B cell (primary cell): Measurements from ENCODE around the gene NUS1.

ENCODE experiments used
- EZH2 ChIP-seq: IDR thresholded peaks from 2 replicates; pipeline ENCODE4 v1.6.1; 2012; ENCODE audit warnings: borderline replicate concordance, low read depth, mild to moderate bottlenecking, moderate library complexity, low read length; ENCODE audit not compliant: insufficient read depth, poor library complexity, severe bottlenecking
- TF ChIP-seq, protein P1 (sequence below): fragments of 200-600 bp; IDR thresholded peaks from one replicate; pipeline ENCODE4 v1.8.0; 2022; ENCODE audit warnings: antibody characterized with exemption, mild to moderate bottlenecking

DNA sequence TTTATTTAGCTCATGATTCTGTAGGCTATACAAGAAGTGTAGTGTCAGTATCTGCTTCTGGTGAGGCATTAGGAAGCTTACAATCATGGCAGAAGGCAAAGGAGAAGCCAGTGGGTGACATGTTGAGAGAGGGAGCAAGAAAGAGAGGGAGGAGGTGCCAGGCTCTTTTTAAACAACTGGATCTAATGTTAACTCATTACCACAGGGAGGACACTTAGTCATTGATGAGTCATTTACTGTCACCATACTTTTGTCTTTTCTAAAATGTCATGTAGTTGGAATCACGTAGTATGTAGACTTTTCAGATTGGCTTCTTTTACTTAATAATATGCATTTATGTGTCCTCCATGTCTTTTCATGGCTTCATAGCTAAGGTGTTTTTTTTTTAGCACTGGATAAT, 58.1 kb downstream of the NUS1 start:
- TF ChIP-seq, protein P1, sequence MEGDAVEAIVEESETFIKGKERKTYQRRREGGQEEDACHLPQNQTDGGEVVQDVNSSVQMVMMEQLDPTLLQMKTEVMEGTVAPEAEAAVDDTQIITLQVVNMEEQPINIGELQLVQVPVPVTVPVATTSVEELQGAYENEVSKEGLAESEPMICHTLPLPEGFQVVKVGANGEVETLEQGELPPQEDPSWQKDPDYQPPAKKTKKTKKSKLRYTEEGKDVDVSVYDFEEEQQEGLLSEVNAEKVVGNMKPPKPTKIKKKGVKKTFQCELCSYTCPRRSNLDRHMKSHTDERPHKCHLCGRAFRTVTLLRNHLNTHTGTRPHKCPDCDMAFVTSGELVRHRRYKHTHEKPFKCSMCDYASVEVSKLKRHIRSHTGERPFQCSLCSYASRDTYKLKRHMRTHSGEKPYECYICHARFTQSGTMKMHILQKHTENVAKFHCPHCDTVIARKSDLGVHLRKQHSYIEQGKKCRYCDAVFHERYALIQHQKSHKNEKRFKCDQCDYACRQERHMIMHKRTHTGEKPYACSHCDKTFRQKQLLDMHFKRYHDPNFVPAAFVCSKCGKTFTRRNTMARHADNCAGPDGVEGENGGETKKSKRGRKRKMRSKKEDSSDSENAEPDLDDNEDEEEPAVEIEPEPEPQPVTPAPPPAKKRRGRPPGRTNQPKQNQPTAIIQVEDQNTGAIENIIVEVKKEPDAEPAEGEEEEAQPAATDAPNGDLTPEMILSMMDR, result no peak
- TF ChIP-seq EZH2, result no peak
